Activated naive CD8-positive, alpha-beta T cell (primary cell): ENCODE measurements around the gene FHIT.

Experiments
- H3K27ac Mint-ChIP-seq: one replicate; pipeline ENCODE4 v1.8.0; 2021; ENCODE audit warnings: mixed read lengths
- H3K27me3 Mint-ChIP-seq: one replicate; pipeline ENCODE4 v1.8.0; 2021; ENCODE audit warnings: mixed read lengths
- H3K36me3 Mint-ChIP-seq: one replicate; pipeline ENCODE4 v1.8.0; 2021; ENCODE audit warnings: mixed read lengths
- H3K4me1 Mint-ChIP-seq: one replicate; pipeline ENCODE4 v1.8.0; 2021; ENCODE audit warnings: low read depth, mixed read lengths
- H3K4me3 Mint-ChIP-seq: one replicate; pipeline ENCODE4 v1.8.0; 2021; ENCODE audit warnings: mild to moderate bottlenecking, mixed read lengths
- H3K9me3 Mint-ChIP-seq: one replicate; pipeline ENCODE4 v1.8.0; 2021; ENCODE audit warnings: low read depth, mixed read lengths

FHIT gene

DNA sequence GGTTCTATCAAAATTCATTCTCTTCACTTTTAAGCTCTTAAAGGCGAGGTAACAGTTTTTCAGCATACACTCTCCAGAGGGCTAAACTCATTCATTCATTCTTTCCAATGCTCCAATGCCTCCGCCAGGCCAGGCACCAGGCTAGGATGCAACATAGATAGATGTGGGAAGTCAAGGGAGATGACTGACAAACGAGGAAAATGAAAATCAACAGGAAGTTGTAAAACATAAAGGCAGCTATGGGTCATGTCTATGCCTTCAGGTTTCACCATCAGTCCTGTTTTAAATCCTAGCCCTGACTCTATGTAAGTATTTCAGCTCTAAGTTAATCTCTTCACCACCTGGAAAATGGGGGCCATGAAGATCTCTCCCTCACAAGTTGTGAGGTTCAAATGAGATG is 797.9 kb downstream of the FHIT start:
- Mint-ChIP-seq H3K27ac (no peak overlapping the region), H3K27me3 (no peaks in the 10 kb centered on the region), H3K9me3 (peaks cover 4% of the 10 kb centered on the region), H3K36me3 (no peaks in the 10 kb centered on the region), H3K4me3 (no peak overlapping the region), H3K4me1 (peaks cover 15% of the 10 kb centered on the region)

DNA sequence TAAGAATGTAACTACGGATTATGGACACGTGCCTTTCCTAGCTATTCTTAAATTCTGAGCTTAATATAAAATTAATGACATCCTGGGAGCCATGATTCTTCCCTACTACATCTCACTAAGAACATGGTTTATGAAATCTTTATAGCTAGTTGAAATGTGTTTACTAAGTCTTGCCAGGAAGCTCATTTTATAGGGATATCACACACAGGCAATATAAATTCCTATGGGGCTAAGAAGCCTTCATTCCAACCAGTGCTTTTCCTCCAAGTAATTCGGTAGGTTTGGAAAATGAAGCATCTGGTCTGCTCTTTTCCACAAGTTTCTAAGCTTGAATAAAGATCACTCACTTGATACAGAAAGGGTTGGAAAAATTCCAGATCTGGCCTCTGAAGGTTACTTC is 802.6 kb downstream of the FHIT start:
- Mint-ChIP-seq H3K9me3 (no peaks in the 10 kb centered on the region), H3K27ac (no peak overlapping the region), H3K36me3 (peaks cover 3% of the 10 kb centered on the region), H3K4me3 (no peak overlapping the region), H3K4me1 (peaks cover 6% of the 10 kb centered on the region), H3K27me3 (no peaks in the 10 kb centered on the region)

DNA sequence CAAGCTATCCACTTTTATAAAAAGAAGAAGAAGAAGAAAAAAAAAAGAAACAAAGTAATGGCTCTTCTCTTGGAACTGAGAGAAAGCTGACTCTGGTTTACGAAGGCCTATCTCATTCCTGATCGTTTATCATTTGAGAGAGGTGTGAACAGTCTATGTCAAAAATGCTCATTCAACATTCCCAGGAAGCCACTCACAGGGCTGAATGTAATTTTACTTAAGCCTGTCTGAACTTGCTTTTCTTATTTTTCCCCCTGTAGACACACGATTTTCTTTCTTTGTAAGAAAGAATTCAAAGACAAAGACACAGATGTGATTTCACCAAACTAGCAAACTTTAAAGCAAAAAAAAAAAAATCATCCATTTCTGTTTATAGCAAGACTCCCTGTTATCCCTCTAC is 805.8 kb downstream of the FHIT start:
- H3K27ac Mint-ChIP-seq = no peak overlapping the region
- no peaks in the 10 kb centered on the region for H3K27me3 Mint-ChIP-seq
- H3K9me3 Mint-ChIP-seq = no peaks in the 10 kb centered on the region
- H3K4me3 Mint-ChIP-seq = no peak overlapping the region
- peaks cover 3% of the 10 kb centered on the region for H3K36me3 Mint-ChIP-seq
- peaks cover 5% of the 10 kb centered on the region for H3K4me1 Mint-ChIP-seq

DNA sequence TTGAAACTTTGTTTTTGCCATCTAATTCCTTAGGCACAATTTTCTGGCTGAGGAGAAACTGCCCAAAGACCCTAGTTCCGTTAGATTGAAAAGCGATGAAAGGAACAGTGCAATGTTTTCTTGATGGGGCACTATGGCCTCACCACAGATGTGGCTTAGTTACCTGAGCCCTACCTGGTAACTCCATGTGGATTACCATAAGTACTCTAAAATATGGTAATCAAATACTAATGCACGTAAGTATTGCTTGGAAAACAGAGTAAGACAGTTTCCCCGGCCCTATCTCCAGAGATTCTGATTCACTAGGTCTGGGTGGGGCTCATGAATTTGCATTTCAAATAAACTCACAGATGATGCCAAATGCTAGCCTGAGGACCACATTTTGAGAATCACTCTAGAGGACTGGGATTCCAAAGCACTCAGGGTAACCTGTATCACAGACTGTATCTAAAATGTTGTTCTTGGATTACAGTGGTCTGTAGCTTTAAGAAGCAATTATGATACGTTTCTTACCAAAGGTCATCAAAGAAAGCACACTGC is 806.3 kb downstream of the FHIT start:
- peaks cover 3% of the 10 kb centered on the region for H3K36me3 Mint-ChIP-seq
- peaks cover 5% of the 10 kb centered on the region for H3K4me1 Mint-ChIP-seq
- H3K9me3 Mint-ChIP-seq = no peaks in the 10 kb centered on the region
- no peak overlapping the region for H3K27ac Mint-ChIP-seq
- no peak overlapping the region for H3K4me3 Mint-ChIP-seq
- H3K27me3 Mint-ChIP-seq = no peaks in the 10 kb centered on the region

DNA sequence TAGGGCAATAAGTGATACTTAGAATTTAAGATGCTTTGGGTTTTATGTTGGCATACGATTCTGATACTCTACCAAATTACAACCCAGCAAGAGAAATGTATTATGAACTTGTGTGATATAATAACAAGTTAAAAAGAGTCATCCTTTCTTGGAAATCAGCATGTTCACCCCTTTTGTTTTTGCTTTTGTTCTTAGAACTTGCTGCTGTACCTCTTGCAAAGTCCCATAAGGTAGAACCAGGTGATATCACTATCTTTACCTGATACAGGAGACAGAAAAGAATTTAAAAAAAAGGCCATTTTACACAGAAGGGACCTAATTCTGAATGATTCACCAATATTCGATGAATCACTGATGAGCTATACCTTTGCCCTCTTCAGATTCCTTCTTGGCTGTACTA is 810.4 kb downstream of the FHIT start:
- no peak overlapping the region for H3K4me3 Mint-ChIP-seq
- H3K27me3 Mint-ChIP-seq = no peaks in the 10 kb centered on the region
- no peaks in the 10 kb centered on the region for H3K9me3 Mint-ChIP-seq
- H3K27ac Mint-ChIP-seq = no peak overlapping the region
- peaks cover 4% of the 10 kb centered on the region for H3K36me3 Mint-ChIP-seq
- peaks cover 5% of the 10 kb centered on the region for H3K4me1 Mint-ChIP-seq

DNA sequence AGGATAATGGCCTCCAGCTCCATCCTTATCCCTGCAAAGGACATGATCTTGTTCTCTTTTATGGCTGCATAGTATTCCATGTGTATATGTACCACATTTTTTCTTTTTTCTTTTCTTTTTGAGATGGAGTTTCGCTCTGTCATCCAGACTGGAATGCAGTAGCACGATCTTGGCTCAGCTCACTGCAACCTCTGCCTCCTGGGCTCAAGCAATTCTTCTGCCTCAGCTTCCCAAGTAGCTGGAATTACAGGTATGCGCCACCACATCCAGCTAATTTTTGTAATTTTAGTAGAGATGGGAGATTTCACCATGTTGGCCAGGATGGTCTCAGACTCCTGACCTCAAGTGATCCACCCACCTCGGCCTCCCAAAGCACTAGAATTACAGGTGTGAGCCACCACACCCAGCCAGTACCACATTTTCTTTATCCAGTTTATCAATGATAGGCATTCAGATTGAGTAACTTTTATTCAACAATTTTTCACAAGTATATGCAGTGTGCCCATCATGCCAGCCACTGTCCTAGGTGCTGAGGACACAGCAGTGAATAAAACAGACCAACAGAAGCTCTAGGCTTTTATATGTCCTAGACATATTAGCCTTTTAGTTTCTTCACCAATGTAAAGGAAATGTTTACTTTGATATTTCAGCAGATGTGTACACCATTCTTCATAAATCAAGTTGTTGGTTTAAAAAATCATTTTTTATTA is 815.2 kb downstream of the FHIT start:
- H3K4me1 Mint-ChIP-seq = peaks cover 10% of the 10 kb centered on the region
- H3K9me3 Mint-ChIP-seq = no peaks in the 10 kb centered on the region
- H3K36me3 Mint-ChIP-seq = peaks cover 3% of the 10 kb centered on the region
- no peak overlapping the region for H3K4me3 Mint-ChIP-seq
- no peaks in the 10 kb centered on the region for H3K27me3 Mint-ChIP-seq
- no peak overlapping the region for H3K27ac Mint-ChIP-seq

DNA sequence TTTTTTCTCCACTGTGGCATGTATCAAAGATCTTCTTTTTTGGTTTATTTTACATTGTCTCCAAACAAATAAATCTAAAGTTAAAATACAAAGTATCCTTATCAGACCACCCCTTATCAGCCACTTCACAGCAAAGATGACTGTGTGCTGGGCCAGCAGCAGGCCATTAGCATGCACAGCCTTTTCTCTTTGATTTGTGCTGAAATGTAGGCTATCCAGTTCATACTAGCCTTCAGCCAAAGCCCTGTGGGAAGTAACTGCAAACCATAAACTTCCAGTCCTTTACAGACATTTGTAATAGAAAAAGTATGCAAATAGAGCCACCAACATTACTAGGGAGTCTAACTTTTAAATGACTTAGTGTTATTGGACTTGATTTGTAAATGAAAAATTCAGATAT is 816.3 kb downstream of the FHIT start:
- Mint-ChIP-seq H3K4me3 (no peak overlapping the region), H3K27ac (no peak overlapping the region), H3K36me3 (peaks cover 3% of the 10 kb centered on the region), H3K4me1 (peaks cover 14% of the 10 kb centered on the region), H3K27me3 (no peaks in the 10 kb centered on the region), H3K9me3 (no peaks in the 10 kb centered on the region)

DNA sequence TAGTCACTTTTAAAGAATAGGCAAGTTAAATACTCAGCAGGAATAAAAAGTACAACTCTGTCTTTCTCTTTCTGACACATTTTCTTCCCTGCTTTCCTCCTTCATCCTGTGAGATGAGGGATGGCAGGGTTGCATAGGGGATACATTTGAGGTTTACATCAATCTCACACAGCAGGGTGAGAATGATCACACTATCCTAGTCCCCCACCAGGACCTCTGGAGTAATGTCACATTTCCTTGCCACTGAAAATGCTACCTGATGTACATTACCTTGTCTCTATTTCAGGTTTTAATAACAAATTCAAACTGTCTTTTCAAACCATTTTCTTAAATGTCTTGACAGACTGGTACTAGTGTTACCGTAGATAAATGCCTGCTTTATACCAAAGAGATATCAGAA is 816.9 kb downstream of the FHIT start:
- Mint-ChIP-seq H3K36me3 (peaks cover 3% of the 10 kb centered on the region), H3K9me3 (no peaks in the 10 kb centered on the region), H3K4me1 (peaks cover 21% of the 10 kb centered on the region), H3K27me3 (no peaks in the 10 kb centered on the region), H3K27ac (no peak overlapping the region), H3K4me3 (no peak overlapping the region)

DNA sequence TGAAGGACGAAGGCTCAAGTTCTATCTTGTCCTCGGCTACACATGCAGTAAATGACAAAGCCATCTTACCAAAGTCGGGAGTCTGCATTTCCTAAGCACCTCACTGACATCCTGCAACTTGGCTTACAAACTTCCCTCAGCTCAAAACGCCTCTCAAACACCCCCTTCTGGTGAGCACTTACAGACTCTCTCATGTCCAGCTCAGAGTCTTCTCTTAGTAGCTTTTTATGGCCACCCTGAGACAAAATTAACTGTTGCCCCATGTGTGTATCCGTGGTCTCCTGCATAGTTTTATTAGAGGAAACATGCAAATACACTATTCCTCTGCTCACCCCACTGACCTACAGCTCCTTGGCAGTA is 819.7 kb downstream of the FHIT start:
- Mint-ChIP-seq H3K36me3 (peaks cover 5% of the 10 kb centered on the region), H3K27ac (no peak overlapping the region), H3K27me3 (no peaks in the 10 kb centered on the region), H3K4me3 (no peak overlapping the region), H3K4me1 (peaks cover 23% of the 10 kb centered on the region), H3K9me3 (no peaks in the 10 kb centered on the region)

DNA sequence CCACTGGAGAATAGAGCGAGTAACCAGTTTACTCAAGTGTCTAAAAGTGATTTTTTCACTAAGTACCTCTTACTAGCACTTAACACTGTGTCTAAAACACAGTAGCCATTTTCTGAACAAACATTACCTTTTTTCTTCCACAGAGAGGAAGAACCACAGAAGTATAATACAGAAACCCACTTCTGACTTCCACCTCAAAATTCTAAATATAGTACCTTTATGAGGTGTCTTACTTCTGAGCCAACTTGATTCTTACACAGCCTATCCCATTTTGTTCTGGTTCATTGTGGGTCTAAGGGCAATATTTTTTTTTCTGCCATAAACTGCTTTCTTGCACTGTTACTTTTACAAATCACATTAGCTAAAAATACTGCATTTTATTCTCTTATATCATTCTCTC is 821.0 kb downstream of the FHIT start:
- H3K27ac Mint-ChIP-seq = no peak overlapping the region
- peaks cover 23% of the 10 kb centered on the region for H3K4me1 Mint-ChIP-seq
- H3K27me3 Mint-ChIP-seq = no peaks in the 10 kb centered on the region
- H3K9me3 Mint-ChIP-seq = no peaks in the 10 kb centered on the region
- H3K36me3 Mint-ChIP-seq = peaks cover 2% of the 10 kb centered on the region
- H3K4me3 Mint-ChIP-seq = no peak overlapping the region

DNA sequence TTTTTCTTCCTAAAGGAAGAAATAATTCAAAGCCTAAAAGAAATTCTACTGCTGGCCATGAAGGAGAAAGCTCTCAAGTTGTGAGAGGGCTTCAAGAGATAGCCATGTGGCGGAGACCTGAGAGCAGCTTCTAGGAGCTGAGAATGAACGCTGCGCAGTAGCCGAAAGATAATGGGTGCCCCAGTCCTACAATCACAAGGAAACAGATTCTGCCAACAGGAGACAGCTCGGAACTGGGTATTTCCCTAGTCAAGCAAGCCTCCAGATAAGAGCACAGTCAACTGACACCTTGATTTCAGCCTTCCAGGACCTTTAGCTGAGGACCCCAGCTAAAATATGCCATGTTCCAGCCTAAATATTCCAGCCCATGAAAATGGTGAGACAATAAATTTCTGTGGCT is 824.1 kb downstream of the FHIT start:
- Mint-ChIP-seq H3K27me3 (no peaks in the 10 kb centered on the region), H3K27ac (no peak overlapping the region), H3K36me3 (peaks cover 2% of the 10 kb centered on the region), H3K4me1 (peaks cover 23% of the 10 kb centered on the region), H3K4me3 (no peak overlapping the region), H3K9me3 (no peaks in the 10 kb centered on the region)

DNA sequence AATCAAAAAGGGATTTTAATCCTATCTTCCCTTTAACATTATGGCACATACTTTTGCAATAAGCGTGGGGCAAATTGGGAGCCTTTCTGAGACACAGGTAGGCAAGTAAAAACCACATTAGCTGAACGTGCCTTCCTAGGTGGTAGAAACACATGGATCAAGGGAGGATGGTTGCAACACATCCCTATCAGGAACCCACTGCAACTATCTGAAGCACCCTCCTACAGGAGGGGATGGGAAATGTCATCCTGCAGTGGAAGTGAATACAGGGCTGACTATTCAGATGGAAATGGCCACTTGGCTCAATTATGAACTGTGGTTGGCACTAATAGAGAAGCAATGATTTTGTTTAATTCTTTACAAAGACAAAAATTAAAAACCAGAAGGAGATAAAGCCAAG is 826.3 kb downstream of the FHIT start:
- Mint-ChIP-seq H3K4me3 (no peak overlapping the region), H3K9me3 (no peaks in the 10 kb centered on the region), H3K4me1 (peaks cover 9% of the 10 kb centered on the region), H3K27ac (no peak overlapping the region), H3K36me3 (peaks cover 2% of the 10 kb centered on the region), H3K27me3 (no peaks in the 10 kb centered on the region)

DNA sequence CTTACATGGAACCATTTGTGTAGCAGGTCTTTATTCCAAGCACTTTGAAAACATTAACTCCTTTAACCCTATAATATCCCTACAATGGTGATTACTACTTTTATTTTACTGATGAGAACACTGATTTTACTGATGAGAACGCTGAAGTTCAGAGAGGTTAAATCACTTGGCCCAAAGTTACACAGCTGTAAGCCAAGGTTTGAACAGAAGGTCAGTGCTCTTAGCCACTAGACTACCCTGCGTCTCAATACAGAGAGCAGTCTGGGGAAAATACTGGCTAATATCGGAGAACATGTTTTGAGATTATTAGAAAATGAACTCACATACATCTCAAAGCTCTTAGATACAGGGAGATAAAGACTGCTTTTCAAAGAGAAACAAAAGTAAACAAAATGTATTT is 827.2 kb downstream of the FHIT start:
- Mint-ChIP-seq H3K4me1 (no peaks in the 10 kb centered on the region), H3K27me3 (no peaks in the 10 kb centered on the region), H3K27ac (no peak overlapping the region), H3K36me3 (peaks cover 2% of the 10 kb centered on the region), H3K4me3 (no peak overlapping the region), H3K9me3 (no peaks in the 10 kb centered on the region)

DNA sequence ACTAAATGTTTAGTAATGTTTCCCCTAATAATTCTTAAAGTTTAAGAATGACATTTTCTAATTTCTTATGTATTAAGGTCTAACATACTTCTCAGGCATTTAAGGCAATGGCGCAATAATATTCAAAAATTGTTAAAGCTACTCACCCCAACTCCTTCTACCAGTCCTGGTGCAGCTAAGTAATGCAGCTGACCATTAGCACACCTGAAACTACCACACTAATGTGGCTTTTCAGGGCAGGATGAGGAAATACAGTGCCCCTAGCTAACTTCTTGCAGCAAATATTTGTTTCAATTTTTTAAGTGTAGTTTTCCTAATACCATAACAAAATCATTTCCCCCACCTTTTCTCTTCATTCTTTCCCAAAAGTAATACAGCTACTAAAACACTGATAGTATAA is 827.7 kb downstream of the FHIT start:
- Mint-ChIP-seq H3K9me3 (no peaks in the 10 kb centered on the region), H3K4me1 (no peaks in the 10 kb centered on the region), H3K27me3 (no peaks in the 10 kb centered on the region), H3K36me3 (peaks cover 2% of the 10 kb centered on the region), H3K4me3 (no peak overlapping the region), H3K27ac (no peak overlapping the region)

DNA sequence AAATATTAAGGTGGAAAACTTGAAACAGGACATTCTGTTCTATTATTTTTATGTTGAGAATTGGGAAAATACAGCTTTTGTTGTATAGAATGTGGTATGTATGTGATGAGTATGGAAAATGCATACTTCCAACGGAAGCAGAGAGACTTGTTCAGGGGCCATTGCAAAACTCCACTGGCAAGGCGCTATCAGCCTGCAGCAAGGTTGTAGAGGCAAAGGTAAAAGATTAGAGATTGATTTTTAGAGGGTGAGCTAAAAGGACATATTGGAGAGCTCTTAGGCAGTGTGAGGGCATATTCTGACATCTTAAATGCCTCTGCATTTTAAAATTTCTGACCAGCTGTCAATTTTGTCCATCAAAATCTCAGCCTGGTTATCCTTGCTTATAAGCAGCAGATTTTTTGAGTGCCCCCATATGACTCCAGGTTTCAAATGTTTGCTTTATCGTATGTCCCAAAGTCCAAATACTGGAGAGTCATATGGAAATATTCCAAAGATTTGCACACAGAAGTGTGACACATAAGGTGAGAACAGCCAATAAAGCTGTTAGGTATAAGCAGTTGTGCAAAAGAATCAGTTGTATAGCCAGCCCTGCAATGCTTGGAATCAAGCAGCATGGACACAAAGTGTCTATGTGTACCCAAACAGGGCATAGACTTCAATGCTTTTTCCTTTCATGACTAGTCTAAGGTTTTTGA is 829.4 kb downstream of the FHIT start:
- Mint-ChIP-seq H3K27me3 (no peaks in the 10 kb centered on the region), H3K9me3 (no peaks in the 10 kb centered on the region), H3K27ac (no peak overlapping the region), H3K4me1 (no peaks in the 10 kb centered on the region), H3K4me3 (no peak overlapping the region), H3K36me3 (no peaks in the 10 kb centered on the region)

DNA sequence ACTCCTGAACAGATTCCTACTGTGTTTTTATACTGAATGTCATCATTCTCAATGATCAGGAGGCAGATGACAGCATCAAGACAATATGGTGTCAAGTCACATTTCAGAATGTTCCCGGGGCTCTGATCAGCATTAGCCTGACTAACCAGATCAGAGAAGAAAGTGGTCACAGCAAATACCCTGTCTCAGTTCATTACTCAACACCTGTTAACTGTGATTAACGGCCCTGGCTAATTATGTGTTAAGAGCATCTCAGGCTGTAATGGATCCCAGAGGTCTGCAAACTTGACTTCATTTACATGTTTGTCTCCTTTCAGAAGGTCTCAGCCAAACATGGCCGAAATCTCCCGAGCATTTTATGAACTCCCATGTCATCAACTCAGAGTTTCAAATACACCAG is 833.7 kb downstream of the FHIT start:
- no peaks in the 10 kb centered on the region for H3K4me1 Mint-ChIP-seq
- H3K4me3 Mint-ChIP-seq = no peak overlapping the region
- no peak overlapping the region for H3K27ac Mint-ChIP-seq
- no peaks in the 10 kb centered on the region for H3K36me3 Mint-ChIP-seq
- H3K27me3 Mint-ChIP-seq = no peaks in the 10 kb centered on the region
- no peaks in the 10 kb centered on the region for H3K9me3 Mint-ChIP-seq
